ENCODE results near the gene NCOA7. TPM values are rescaled to one million over a fixed set of nuclear protein-coding genes. Genes with fewer than 3 reads are reported as not detected.
A peak's percentile ranks its signal among the peaks of the same experiment; 100 is the strongest.

NCOA7 gene
- total and polyA plus RNA-seq, 9 of the 15 experiments (the other 6 are each of a cell fraction or from before 2014, with no cell fraction given): 5.8 to 14.6 (median 9.3) TPM

DNA sequence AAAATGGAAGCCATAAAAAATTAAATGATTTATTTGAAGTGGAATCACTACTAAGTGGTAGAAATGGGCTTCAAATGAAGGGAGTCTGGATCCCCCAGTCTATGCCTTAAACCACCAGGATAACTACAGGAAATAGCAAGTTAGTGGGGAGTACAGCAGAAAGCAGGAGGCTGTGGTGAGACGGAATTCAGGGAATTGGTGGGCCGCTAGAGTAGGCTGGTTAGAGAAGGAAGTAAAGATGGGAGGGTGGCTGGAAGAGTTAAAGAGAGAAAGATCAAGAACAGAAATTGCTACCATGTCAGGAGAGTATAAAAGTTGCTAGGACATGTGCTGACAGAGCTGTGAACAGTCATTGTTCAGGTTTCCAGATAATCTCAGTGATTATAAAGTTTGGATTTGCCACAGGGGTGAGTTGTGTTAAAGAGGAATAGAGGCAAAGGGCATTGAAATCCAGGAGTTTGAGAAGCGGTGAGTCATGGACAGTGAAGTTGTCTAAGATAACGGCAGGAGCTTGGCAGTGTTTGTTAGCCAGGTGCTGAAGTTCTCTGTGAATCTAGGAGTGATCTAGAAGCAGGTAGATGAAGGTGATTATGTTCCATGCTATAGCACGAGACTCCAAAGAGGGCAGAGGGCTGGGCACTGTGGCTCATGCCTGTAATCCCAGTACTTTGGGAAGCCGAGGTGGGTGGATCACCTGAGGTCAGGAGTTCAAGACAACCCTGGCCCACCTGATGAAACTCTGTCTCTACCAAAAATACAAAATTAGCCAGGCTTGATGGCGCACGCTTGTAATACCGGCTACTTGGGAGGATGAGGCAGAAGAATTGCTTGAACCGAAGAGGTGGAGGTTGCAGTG, 152.1 kb downstream of the NCOA7 start (continued):
- no peak for TF ChIP-seq ZFP36 (IDR thresholded peaks at IDR 0.05; ENCODE audit: low read depth, low read length, partially characterized antibody)
- no peak for TF ChIP-seq ZBTB7A (IDR thresholded peaks at IDR 0.05; ENCODE audit: borderline replicate concordance, control insufficient read depth, low read depth, low read length)
- TF ChIP-seq POLR2AphosphoS5 (IDR thresholded peaks at IDR 0.05; ENCODE audit: control insufficient read depth, insufficient read depth, low read depth, low read length): no peak
- TF ChIP-seq ZNF445 (CRISPR knock-in tag; IDR thresholded peaks at IDR 0.05; ENCODE audit: low read depth): no peak
- TF ChIP-seq, protein P1, sequence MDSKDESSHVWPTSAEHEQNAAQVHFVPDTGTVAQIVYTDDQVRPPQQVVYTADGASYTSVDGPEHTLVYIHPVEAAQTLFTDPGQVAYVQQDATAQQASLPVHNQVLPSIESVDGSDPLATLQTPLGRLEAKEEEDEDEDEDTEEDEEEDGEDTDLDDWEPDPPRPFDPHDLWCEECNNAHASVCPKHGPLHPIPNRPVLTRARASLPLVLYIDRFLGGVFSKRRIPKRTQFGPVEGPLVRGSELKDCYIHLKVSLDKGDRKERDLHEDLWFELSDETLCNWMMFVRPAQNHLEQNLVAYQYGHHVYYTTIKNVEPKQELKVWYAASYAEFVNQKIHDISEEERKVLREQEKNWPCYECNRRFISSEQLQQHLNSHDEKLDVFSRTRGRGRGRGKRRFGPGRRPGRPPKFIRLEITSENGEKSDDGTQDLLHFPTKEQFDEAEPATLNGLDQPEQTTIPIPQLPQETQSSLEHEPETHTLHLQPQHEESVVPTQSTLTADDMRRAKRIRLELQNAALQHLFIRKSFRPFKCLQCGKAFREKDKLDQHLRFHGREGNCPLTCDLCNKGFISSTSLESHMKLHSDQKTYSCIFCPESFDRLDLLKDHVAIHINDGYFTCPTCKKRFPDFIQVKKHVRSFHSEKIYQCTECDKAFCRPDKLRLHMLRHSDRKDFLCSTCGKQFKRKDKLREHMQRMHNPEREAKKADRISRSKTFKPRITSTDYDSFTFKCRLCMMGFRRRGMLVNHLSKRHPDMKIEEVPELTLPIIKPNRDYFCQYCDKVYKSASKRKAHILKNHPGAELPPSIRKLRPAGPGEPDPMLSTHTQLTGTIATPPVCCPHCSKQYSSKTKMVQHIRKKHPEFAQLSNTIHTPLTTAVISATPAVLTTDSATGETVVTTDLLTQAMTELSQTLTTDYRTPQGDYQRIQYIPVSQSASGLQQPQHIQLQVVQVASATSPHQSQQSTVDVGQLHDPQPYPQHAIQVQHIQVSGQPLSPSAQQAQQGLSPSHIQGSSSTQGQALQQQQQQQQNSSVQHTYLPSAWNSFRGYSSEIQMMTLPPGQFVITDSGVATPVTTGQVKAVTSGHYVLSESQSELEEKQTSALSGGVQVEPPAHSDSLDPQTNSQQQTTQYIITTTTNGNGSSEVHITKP (IDR thresholded peaks at IDR 0.05; ENCODE audit: partially characterized antibody): no peak
- no peak for TF ChIP-seq XRCC4 (IDR thresholded peaks at IDR 0.05; ENCODE audit: extremely low read depth, insufficient read depth, insufficient read length)
- TF ChIP-seq SIRT6 (IDR thresholded peaks at IDR 0.05; ENCODE audit: low read depth, low read length): no peak
- 0 out of 2 replicates have a peak, but pooled peaks have one; percentile 3 for TF ChIP-seq CBFA2T2 (conservative IDR thresholded peaks at IDR 0.05)
- no peak for TF ChIP-seq PHF20 (IDR thresholded peaks at IDR 0.05; ENCODE audit: partially characterized antibody)
- TF ChIP-seq HMGN3 (IDR thresholded peaks at IDR 0.05; ENCODE audit: borderline replicate concordance, extremely low read depth, insufficient read length, low read depth, low read length): no peak
- no peak for TF ChIP-seq CREB1 (IDR thresholded peaks at IDR 0.05)
- TF ChIP-seq CREB1 (CRISPR knock-in tag; IDR thresholded peaks at IDR 0.05): no peak
- TF ChIP-seq CBFA2T3 (IDR thresholded peaks at IDR 0.05): peak; percentile 46; the same call in 1 of the 2 replicates
- TF ChIP-seq SOX6 (IDR thresholded peaks at IDR 0.05): peak; percentile 77
- TF ChIP-seq KAT7 (CRISPR knock-in tag; IDR thresholded peaks at IDR 0.05; ENCODE audit: borderline replicate concordance): no peak
- TF ChIP-seq, protein P2, sequence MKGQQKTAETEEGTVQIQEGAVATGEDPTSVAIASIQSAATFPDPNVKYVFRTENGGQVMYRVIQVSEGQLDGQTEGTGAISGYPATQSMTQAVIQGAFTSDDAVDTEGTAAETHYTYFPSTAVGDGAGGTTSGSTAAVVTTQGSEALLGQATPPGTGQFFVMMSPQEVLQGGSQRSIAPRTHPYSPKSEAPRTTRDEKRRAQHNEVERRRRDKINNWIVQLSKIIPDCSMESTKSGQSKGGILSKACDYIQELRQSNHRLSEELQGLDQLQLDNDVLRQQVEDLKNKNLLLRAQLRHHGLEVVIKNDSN (CRISPR knock-in tag; IDR thresholded peaks at IDR 0.05): no peak
- no peak for TF ChIP-seq MYBL2 (IDR thresholded peaks at IDR 0.05; ENCODE audit: low read depth)
- TF ChIP-seq MYBL2 (CRISPR knock-in tag; IDR thresholded peaks at IDR 0.05; ENCODE audit: borderline replicate concordance): no peak
- TF ChIP-seq, protein P3, sequence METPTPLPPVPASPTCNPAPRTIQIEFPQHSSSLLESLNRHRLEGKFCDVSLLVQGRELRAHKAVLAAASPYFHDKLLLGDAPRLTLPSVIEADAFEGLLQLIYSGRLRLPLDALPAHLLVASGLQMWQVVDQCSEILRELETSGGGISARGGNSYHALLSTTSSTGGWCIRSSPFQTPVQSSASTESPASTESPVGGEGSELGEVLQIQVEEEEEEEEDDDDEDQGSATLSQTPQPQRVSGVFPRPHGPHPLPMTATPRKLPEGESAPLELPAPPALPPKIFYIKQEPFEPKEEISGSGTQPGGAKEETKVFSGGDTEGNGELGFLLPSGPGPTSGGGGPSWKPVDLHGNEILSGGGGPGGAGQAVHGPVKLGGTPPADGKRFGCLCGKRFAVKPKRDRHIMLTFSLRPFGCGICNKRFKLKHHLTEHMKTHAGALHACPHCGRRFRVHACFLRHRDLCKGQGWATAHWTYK (CRISPR knock-in tag; IDR thresholded peaks at IDR 0.05): no peak
- TF ChIP-seq, protein P4, sequence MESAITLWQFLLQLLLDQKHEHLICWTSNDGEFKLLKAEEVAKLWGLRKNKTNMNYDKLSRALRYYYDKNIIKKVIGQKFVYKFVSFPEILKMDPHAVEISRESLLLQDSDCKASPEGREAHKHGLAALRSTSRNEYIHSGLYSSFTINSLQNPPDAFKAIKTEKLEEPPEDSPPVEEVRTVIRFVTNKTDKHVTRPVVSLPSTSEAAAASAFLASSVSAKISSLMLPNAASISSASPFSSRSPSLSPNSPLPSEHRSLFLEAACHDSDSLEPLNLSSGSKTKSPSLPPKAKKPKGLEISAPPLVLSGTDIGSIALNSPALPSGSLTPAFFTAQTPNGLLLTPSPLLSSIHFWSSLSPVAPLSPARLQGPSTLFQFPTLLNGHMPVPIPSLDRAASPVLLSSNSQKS (CRISPR knock-in tag; IDR thresholded peaks at IDR 0.05): no peak
- TF ChIP-seq ZFP30 (CRISPR knock-in tag; IDR thresholded peaks at IDR 0.05; ENCODE audit: borderline replicate concordance): no peak
